ENCODE measurements around the gene CHRNB1.

Gene CHRNB1

GRCh38 chr17:7486181-7486580, 41.3 kb downstream of the CHRNB1 start:
- no peak for DNase-seq

- DNase-seq: no peak
Observed at GRCh38 chr17:7490144-7490543, 45.3 kb downstream of the CHRNB1 start.

- DNase-seq: no peak
Observed at GRCh38 chr17:7491583-7491982, 46.7 kb downstream of the CHRNB1 start.

- DNase-seq: no peak
Observed at GRCh38 chr17:7493941-7494340, 49.1 kb downstream of the CHRNB1 start.

- DNase-seq: no peak
Observed at GRCh38 chr17:7495906-7496434, 51.1 kb downstream of the CHRNB1 start.

- no peak for DNase-seq
Observed at GRCh38 chr17:7496470-7497183, 51.8 kb downstream of the CHRNB1 start.

GRCh38 chr17:7497228-7497627, 52.4 kb downstream of the CHRNB1 start:
- no peak for DNase-seq

GRCh38 chr17:7497636-7498035, 52.8 kb downstream of the CHRNB1 start:
- DNase-seq: no peak

GRCh38 chr17:7499161-7499560, 54.3 kb downstream of the CHRNB1 start:
- DNase-seq: no peak

- no peak for DNase-seq
Observed at GRCh38 chr17:7501729-7502128, 56.9 kb downstream of the CHRNB1 start.

- no peak for DNase-seq
Observed at GRCh38 chr17:7502171-7502847, 57.4 kb downstream of the CHRNB1 start.

- DNase-seq: no peak
Observed at GRCh38 chr17:7502987-7503386, 58.1 kb downstream of the CHRNB1 start.

GRCh38 chr17:7503521-7503920, 58.7 kb downstream of the CHRNB1 start:
- no peak for DNase-seq

Measured in activated CD4-positive, alpha-beta T cell treated with anti-CD3 and anti-CD28 coated beads for 48 hours (primary cell).